Fibroblast of lung (primary cell): ENCODE measurements around the gene DLGAP1. TPM values are rescaled to one million over a fixed set of nuclear protein-coding genes. Genes with fewer than 3 reads are reported as not detected.
A peak's percentile ranks its signal among the peaks of the same experiment; 100 is the strongest.

Source experiments
- DNase-seq, 2 donors: peaks; one replicate each; pipeline versions ENCODE4 v3.0.0 to v3.0.0-alpha.2; 2010; ENCODE audit warnings: low read depth in 2 of 2
- H2AFZ ChIP-seq: 2 replicates; pipeline ENCODE4 v1.5.1; 2012; ENCODE audit warnings: low read length, control low read depth, inconsistent platforms
- H3K27ac ChIP-seq: 2 replicates; pipeline ENCODE4 v1.5.1; 2011; ENCODE audit warnings: low read length, control low read depth; ENCODE audit not compliant: insufficient read depth
- H3K27me3 ChIP-seq: 2 replicates; pipeline ENCODE4 v1.5.1; 2011; ENCODE audit warnings: mild to moderate bottlenecking, low read length; ENCODE audit not compliant: control insufficient read depth, insufficient read depth
- H3K36me3 ChIP-seq: 2 replicates; pipeline ENCODE4 v1.5.1; 2011; ENCODE audit warnings: low read length; ENCODE audit not compliant: control insufficient read depth, insufficient read depth
- H3K4me1 ChIP-seq: 2 replicates; pipeline ENCODE4 v1.5.1; 2011; ENCODE audit warnings: low read length; ENCODE audit not compliant: control insufficient read depth, insufficient read depth; ENCODE audit errors: extremely low read depth
- H3K4me2 ChIP-seq: 2 replicates; pipeline ENCODE4 v1.5.1; 2011; ENCODE audit warnings: low read length, control low read depth; ENCODE audit not compliant: insufficient read depth; ENCODE audit errors: extremely low read depth
- H3K4me3 ChIP-seq, 4 experiments: fragments of 200-600 bp in 1 of 4; sonication (generic) in 1 of 4; replicated peaks in 1 of 4; 2 replicates each; pipeline ENCODE4 v1.5.1; 2011 to 2016; ENCODE audit warnings: low read length in 4 of 4, low read depth in 3 of 4, mild to moderate bottlenecking in 3 of 4, control low read depth in 2 of 4, inconsistent platforms in 1 of 4, mixed read lengths in 1 of 4; ENCODE audit not compliant: insufficient read depth in 1 of 4; ENCODE audit errors: control extremely low read depth in 1 of 4
- H3K79me2 ChIP-seq: 2 replicates; pipeline ENCODE4 v1.5.1; 2012; ENCODE audit warnings: mild to moderate bottlenecking, low read length, inconsistent platforms; ENCODE audit not compliant: control insufficient read depth, insufficient read depth
- H3K9ac ChIP-seq: 2 replicates; pipeline ENCODE4 v1.5.1; 2011; ENCODE audit warnings: mild to moderate bottlenecking, low read length, control low read depth; ENCODE audit not compliant: insufficient read depth
- H3K9me3 ChIP-seq: 2 replicates; pipeline ENCODE4 v1.5.1; 2012; ENCODE audit warnings: low read depth, low read length; ENCODE audit not compliant: control insufficient read depth, insufficient read depth
- H4K20me1 ChIP-seq: 2 replicates; pipeline ENCODE4 v1.5.1; 2011; ENCODE audit warnings: low read length; ENCODE audit not compliant: control insufficient read depth, insufficient read depth; ENCODE audit errors: extremely low read depth
- CTCF ChIP-seq, 2 donors: IDR thresholded peaks in 1 of 2; conservative IDR thresholded peaks in 1 of 2; 1 replicate in 1 of 2; 2 replicates in 1 of 2; pipeline ENCODE4 v1.5.1; 2011 to 2012; ENCODE audit warnings: low read length in 2 of 2, control low read depth in 1 of 2, inconsistent platforms in 1 of 2, low read depth in 1 of 2, mild to moderate bottlenecking in 1 of 2
- EZH2 ChIP-seq: IDR thresholded peaks from 2 replicates; pipeline ENCODE4 v1.5.1; 2012; ENCODE audit warnings: low read length, control low read depth, mild to moderate bottlenecking; ENCODE audit errors: missing control alignments
- polyA plus RNA-seq, 2 donors: library from polyadenylated mRNA; depleted of rRNA in 1 of 2; stranded (reverse) in 1 of 2; unstranded in 1 of 2; fragments of >200 nt; gene quantifications; 2 replicates each; pipeline ENCODE4 v1.2.1, GENCODE V29; 2011 to 2012; ENCODE audit warnings: missing spikeins in 1 of 2
- total RNA-seq: library from RNA; depleted of rRNA; stranded (reverse); fragments of >200 nt; gene quantifications from 2 replicates; pipeline ENCODE4 v1.2.1, GENCODE V29; 2014

The DLGAP1 gene
- total and polyA plus RNA-seq, 2 donors (not counting 1 experiment from before 2014, with no cell fraction given): 0.16 to 0.17 TPM

- no peaks in the 10 kb centered on the region for H3K36me3 ChIP-seq
- no peak overlapping the region for H2AFZ ChIP-seq
- H3K4me2 ChIP-seq: no peak overlapping the region
- H3K79me2 ChIP-seq: no peaks in the 10 kb centered on the region
- no peaks in the 10 kb centered on the region for H3K27me3 ChIP-seq
- no peak overlapping the region for H3K9ac ChIP-seq
- TF ChIP-seq EZH2: no peak
- TF ChIP-seq CTCF (conservative IDR thresholded peaks at IDR 0.05 in 1 of 2, IDR thresholded peaks at IDR 0.05 in 1 of 2; ENCODE audit: low read depth in 1 of 2, low read length in 2 of 2): no peak
- no peaks in the 10 kb centered on the region for H4K20me1 ChIP-seq
- H3K4me3 ChIP-seq: no peak overlapping the region
- no peaks in the 10 kb centered on the region for H3K9me3 ChIP-seq
- DNase-seq: no peak
- peaks cover 2% of the 10 kb centered on the region for H3K4me1 ChIP-seq
- H3K27ac ChIP-seq: no peak overlapping the region
These were observed 461.0 kb downstream of the DLGAP1 start for GRCh38 chr18:3993941-3994687.

- Histone ChIP-seq H3K36me3 (no peaks in the 10 kb centered on the region), H3K4me3 (no peak overlapping the region), H3K4me1 (peaks cover 8% of the 10 kb centered on the region), H3K27me3 (no peaks in the 10 kb centered on the region), H2AFZ (no peak overlapping the region), H4K20me1 (no peaks in the 10 kb centered on the region), H3K4me2 (no peak overlapping the region), H3K79me2 (no peaks in the 10 kb centered on the region), H3K27ac (peak overlapping the region; percentile 37), H3K9ac (no peak overlapping the region), H3K9me3 (no peaks in the 10 kb centered on the region)
- TF ChIP-seq CTCF (conservative IDR thresholded peaks at IDR 0.05 in 1 of 2, IDR thresholded peaks at IDR 0.05 in 1 of 2; ENCODE audit: low read depth in 1 of 2, low read length in 2 of 2) (peak in 1 of 2 donors; percentile 16), EZH2 (no peak)
- peak; percentile 90 to 92 for DNase-seq
These were observed 469.4 kb downstream of the DLGAP1 start for GRCh38 chr18:3985664-3986063.

- no peak for TF ChIP-seq CTCF (conservative IDR thresholded peaks at IDR 0.05 in 1 of 2, IDR thresholded peaks at IDR 0.05 in 1 of 2; ENCODE audit: low read depth in 1 of 2, low read length in 2 of 2)
- no peak for TF ChIP-seq EZH2
- peak overlapping the region; percentile 22 for H2AFZ ChIP-seq
- no peak overlapping the region for H3K9ac ChIP-seq
- H3K9me3 ChIP-seq: no peaks in the 10 kb centered on the region
- H3K36me3 ChIP-seq: no peaks in the 10 kb centered on the region
- no peaks in the 10 kb centered on the region for H4K20me1 ChIP-seq
- H3K4me1 ChIP-seq: peaks cover 8% of the 10 kb centered on the region
- H3K27ac ChIP-seq: peak overlapping the region; percentile 40
- DNase-seq: peak; percentile 11 to 34
- no peak overlapping the region for H3K4me3 ChIP-seq
- no peaks in the 10 kb centered on the region for H3K79me2 ChIP-seq
- no peaks in the 10 kb centered on the region for H3K27me3 ChIP-seq
- peak overlapping the region; percentile 34 for H3K4me2 ChIP-seq
These were observed 470.1 kb downstream of the DLGAP1 start for GRCh38 chr18:3985020-3985419.
